Lower lobe of right lung (tissue), 2 donors: ENCODE results near the gene PLPPR5. TPM values are rescaled to one million over a fixed set of nuclear protein-coding genes. Genes with fewer than 3 reads are reported as not detected.

ENCODE experiments used
- ATAC-seq, 2 donors: fragments of 200-7000 bp; cut with Tn5 transposase; one replicate each; pipeline ENCODE4 v1.9.1; 2020 to 2022; ENCODE audit warnings: mild to moderate bottlenecking in 2 of 2, moderate library complexity in 2 of 2
- DNase-seq: peaks from one replicate; pipeline ENCODE4 v3.0.0-alpha.2; 2020
- H3K27ac ChIP-seq: fragments of 200-600 bp; one replicate; pipeline ENCODE4 v1.8.0; 2022
- H3K27me3 ChIP-seq: fragments of 200-600 bp; one replicate; pipeline ENCODE4 v1.8.0; 2022; ENCODE audit warnings: low read depth
- H3K36me3 ChIP-seq: fragments of 200-600 bp; one replicate; pipeline ENCODE4 v1.8.0; 2022; ENCODE audit warnings: mild to moderate bottlenecking
- H3K4me1 ChIP-seq: fragments of 200-600 bp; one replicate; pipeline ENCODE4 v1.8.0; 2022
- H3K4me3 ChIP-seq: fragments of 200-600 bp; one replicate; pipeline ENCODE4 v1.8.0; 2022; ENCODE audit warnings: mild to moderate bottlenecking
- H3K9me3 ChIP-seq: fragments of 200-600 bp; one replicate; pipeline ENCODE4 v1.8.0; 2022
- CTCF ChIP-seq: fragments of 200-600 bp; IDR thresholded peaks from one replicate; pipeline ENCODE4 v1.8.0; 2022; ENCODE audit warnings: antibody characterized with exemption, mild to moderate bottlenecking
- intact Hi-C: fragments of 100-400 bp; cut with DNase I; formaldehyde crosslinking; loops from one replicate; pipeline ENCODE4 v1.11.0; 2022
- total RNA-seq: library from RNA; stranded (reverse); fragmentation: NEBNext Ultra II Directional; extraction: Animal tissue kit (Norgen Biotek cat#: 25700); gene quantifications from one replicate; pipeline ENCODE4 v1.2.1, GENCODE V29; 2021
- donor health status: DM: no; HTN: yes; CAD: no; lungs with severe emphysema.

PLPPR5 gene
- total RNA-seq, 1 donor from 2014 or later: not detected

GRCh38 chr1:98919652-98920051, 85.0 kb downstream of the PLPPR5 start:
- no peaks in the 10 kb centered on the region for H3K9me3 ChIP-seq
- H3K4me1 ChIP-seq: no peaks in the 10 kb centered on the region
- TF ChIP-seq CTCF: no peak
- intact Hi-C loops: no loop called here
- no peaks in the 10 kb centered on the region for H3K36me3 ChIP-seq
- DNase-seq: no peak
- ATAC-seq: no peak
- no peak overlapping the region for H3K27ac ChIP-seq
- no peak overlapping the region for H3K4me3 ChIP-seq
- no peaks in the 10 kb centered on the region for H3K27me3 ChIP-seq

GRCh38 chr1:98919211-98919610, 85.5 kb downstream of the PLPPR5 start:
- H3K36me3 ChIP-seq: no peaks in the 10 kb centered on the region
- H3K9me3 ChIP-seq: no peaks in the 10 kb centered on the region
- H3K4me3 ChIP-seq: no peak overlapping the region
- DNase-seq (no peak), ATAC-seq (no peak)
- H3K27me3 ChIP-seq: no peaks in the 10 kb centered on the region
- TF ChIP-seq CTCF: no peak
- no peak overlapping the region for H3K27ac ChIP-seq
- intact Hi-C loops: no loop called here
- H3K4me1 ChIP-seq: no peaks in the 10 kb centered on the region

GRCh38 chr1:98914547-98914946, 90.1 kb downstream of the PLPPR5 start:
- TF ChIP-seq CTCF: no peak
- no peaks in the 10 kb centered on the region for H3K36me3 ChIP-seq
- no peak overlapping the region for H3K4me3 ChIP-seq
- no peaks in the 10 kb centered on the region for H3K9me3 ChIP-seq
- no peaks in the 10 kb centered on the region for H3K27me3 ChIP-seq
- H3K4me1 ChIP-seq: no peaks in the 10 kb centered on the region
- DNase-seq (no peak), ATAC-seq (no peak)
- intact Hi-C loops: no loop called here
- no peak overlapping the region for H3K27ac ChIP-seq

GRCh38 chr1:98910827-98911226, 93.8 kb downstream of the PLPPR5 start:
- no peak for ATAC-seq
- intact Hi-C loops: no loop called here

GRCh38 chr1:98908980-98909379, 95.7 kb downstream of the PLPPR5 start:
- Histone ChIP-seq H3K27ac (no peak overlapping the region), H3K4me3 (no peak overlapping the region), H3K9me3 (no peaks in the 10 kb centered on the region), H3K36me3 (no peaks in the 10 kb centered on the region), H3K4me1 (no peaks in the 10 kb centered on the region), H3K27me3 (no peaks in the 10 kb centered on the region)
- no peak for DNase-seq
- ATAC-seq: no peak
- TF ChIP-seq CTCF: no peak
- intact Hi-C loops: no loop called here

More at GRCh38 chr1:98910827-98911226, 93.8 kb downstream of the PLPPR5 start:
- no peak for DNase-seq
- no peak overlapping the region for H3K27ac ChIP-seq
- H3K36me3 ChIP-seq: no peaks in the 10 kb centered on the region
- no peak overlapping the region for H3K4me3 ChIP-seq
- H3K27me3 ChIP-seq: no peaks in the 10 kb centered on the region
- no peaks in the 10 kb centered on the region for H3K9me3 ChIP-seq
- no peaks in the 10 kb centered on the region for H3K4me1 ChIP-seq
- TF ChIP-seq CTCF: no peak

GRCh38 chr1:98906809-98907208, 97.9 kb downstream of the PLPPR5 start:
- H3K27ac ChIP-seq: no peak overlapping the region
- intact Hi-C loops: no loop called here
- H3K9me3 ChIP-seq: no peaks in the 10 kb centered on the region
- no peaks in the 10 kb centered on the region for H3K36me3 ChIP-seq
- no peaks in the 10 kb centered on the region for H3K27me3 ChIP-seq
- H3K4me3 ChIP-seq: no peak overlapping the region
- DNase-seq (no peak), ATAC-seq (no peak)
- no peak for TF ChIP-seq CTCF
- no peaks in the 10 kb centered on the region for H3K4me1 ChIP-seq
